Activated T-helper 1 cell treated with Interleukin-2 at 50 U/mL for 16 hours (primary cell): ENCODE results near the gene RNF144B.

ENCODE experiments used
- DNase-seq: peaks from one replicate; pipeline ENCODE4 v3.0.0-alpha.2; 2020; ENCODE audit warnings: low read depth

Gene RNF144B

GRCh38 chr6:18488526-18489270 lies 101.5 kb downstream of the RNF144B start:
- no peak for DNase-seq

- DNase-seq, result no peak
Measured at GRCh38 chr6:18489335-18489734, 102.2 kb downstream of the RNF144B start.

- DNase-seq, result no peak
Measured at GRCh38 chr6:18491308-18492045, 104.3 kb downstream of the RNF144B start.

DNA sequence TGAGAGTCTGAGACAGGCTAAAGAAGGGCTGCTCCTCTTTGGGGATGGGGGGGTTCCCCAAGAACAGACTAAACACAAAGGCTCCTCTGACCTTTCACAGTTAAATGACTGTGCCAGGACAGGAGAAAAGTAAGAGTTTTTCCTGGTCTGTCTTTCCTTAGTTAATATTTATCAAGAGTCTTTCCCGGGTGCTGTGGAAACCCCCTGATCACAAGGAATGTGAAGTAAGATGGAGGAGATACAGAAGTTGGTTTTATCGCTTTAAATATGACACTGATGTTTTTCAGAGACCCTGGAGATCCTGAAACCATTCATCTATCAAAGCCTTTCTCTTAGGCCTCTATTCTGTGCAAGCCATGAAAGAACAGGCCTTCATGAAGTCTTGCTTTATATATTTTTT lies 105.8 kb downstream of the RNF144B start:
- no peak for DNase-seq

DNA sequence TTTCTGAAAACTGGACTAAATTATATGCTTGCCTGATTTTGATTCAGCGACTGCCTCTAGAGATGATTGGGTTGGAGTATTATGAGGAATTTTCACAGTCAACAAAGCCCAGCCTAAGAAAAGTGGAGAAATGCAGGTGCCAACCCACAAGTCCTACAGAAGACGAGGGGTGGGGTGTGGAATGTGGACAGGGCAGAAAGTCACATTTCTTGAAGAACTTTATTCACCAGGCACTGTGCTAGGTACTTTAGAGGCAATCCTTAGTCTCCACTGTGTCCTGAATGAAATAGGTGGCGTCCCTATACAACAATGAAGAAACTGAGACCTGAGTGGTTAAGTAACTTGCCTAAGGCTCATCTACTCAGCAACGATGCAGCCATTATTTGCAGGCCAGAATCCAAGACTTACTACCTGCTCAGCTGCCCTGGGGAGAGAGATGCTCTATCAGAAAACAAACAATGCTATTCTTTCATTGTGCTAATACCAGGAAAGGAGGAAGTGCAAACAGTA lies 106.3 kb downstream of the RNF144B start:
- DNase-seq, result no peak

- no peak for DNase-seq
Measured at GRCh38 chr6:18493925-18494324, 106.8 kb downstream of the RNF144B start.

DNA sequence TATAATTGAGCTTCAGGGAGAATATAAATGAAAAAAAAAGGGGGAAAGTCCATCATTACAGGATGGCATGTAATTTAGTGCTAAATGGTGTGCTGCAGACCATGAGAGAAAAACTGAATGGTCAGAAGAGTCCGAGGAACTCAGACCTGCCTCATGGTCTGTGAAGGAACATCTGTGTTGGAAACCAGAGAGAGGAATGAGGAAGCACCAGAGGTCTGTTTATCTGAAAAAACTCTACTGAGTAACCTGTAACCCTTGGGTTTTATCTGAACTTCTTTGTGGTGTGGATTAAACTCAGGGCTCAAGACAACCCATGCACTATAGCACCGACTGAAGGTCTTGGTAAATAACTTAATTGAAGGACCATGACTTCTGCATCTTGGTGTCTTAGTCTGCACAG lies 108.1 kb downstream of the RNF144B start:
- no peak for DNase-seq

DNA sequence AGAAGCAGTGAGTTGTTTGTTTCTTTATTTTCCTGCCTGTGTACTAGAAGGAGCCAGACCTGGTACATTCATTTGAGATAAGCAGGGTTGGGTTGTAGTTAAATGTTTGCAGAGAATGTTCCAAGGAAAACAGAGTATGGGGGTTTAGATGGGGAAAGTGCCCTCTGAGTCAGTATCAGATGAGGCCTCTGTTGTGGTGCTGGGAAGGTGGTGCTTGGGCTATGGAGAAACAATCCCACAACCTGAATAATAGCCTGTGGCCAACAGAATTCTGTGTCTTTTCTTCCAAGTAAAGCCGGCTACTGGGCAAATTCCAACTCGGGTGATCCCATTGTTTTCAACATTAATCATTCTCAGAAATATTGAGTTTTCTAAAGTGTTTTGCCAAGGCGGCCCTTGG lies 109.3 kb downstream of the RNF144B start:
- DNase-seq, result no peak

DNA sequence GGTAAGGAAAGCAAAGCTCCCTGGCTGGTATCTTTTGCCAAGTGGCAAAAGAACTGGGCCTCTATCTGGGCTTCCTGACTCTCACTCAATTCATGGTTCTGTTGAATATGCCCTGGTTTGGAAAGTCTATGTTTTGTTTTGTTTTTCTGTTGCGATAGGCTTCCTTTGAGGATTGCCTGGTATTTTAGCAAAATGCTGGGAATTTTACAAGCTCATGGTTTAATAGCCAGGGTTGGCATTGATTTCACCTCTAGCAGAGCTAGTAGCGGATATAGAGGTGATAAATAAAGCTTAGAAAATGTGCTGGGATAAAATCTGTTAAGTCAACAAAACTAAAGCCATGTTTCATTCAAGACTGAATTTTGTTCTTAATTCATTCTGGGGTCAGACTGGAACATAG lies 109.9 kb downstream of the RNF144B start:
- DNase-seq, result no peak

DNA sequence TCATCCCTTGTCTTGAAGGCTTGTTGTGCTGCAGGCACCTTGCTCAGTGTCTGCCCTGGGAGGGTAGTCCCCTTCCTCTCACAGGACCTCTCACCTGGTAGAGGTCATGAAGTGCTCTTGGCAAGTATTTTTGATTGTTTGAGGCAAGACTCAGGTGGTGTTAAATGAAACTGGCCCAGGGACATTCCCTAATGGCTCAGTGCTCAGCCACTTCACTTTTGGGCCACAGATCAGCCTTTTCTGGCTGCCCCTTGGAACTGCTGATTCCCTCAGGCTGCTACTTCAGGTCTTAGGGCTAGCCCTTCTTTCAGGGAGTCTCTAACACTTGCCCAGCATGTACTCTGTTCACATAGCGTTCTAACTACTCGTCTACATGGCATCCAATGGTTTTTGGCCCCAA lies 111.3 kb downstream of the RNF144B start:
- no peak for DNase-seq

DNA sequence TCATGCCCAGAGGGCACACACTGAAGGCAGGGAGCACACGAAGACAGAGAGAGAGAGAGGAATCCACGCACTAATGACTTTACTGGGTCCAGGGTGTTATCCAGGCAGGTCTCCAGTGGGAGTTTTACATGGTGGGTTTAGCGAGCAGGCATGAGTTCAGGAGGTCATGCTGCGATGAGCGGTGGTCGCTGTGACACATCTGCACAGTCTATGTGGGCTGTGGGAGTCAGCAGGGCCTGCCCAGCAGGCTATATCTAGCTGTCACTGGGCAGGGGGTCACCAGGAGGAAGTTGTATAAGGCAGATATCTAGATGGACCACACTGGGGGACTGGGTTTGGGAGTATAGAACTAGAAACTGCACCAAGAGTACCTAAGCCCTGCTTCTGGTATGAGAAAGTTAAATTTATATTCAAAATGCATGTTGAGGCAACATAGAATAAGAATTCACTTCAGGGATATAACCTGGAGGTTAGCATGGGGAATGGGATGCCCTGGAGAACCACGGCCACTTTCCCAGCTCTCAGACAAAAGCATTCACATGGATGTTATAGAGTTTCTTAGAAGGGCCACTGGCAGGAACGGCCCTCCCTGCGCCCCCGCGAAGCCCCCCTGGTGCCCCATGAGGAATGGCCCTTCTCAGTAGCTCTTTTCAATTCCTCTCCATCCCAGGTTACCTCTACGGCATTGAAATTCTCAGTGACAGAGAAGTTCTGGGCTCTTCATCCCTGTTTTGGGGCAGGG lies 113.9 kb downstream of the RNF144B start:
- no peak for DNase-seq

DNA sequence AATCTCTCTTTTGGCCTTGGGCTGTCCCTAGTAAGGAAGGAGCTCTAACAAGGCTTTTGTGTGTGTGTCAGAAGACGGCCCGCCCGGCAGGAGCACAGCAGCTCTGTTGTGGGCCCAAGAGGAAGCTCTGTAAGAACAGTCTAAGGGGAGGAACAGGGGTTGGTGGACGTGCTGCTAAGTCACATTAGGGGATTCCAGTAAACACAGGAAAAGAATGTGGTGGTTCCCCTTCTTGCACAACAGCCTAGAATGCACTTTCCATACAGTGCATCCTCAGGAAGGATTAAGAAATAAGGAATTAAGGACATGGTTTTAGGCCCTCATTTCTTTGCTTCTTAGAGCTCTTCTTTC lies 114.5 kb downstream of the RNF144B start:
- DNase-seq, result no peak

- no peak for DNase-seq
Measured at GRCh38 chr6:18503206-18503592, 116.0 kb downstream of the RNF144B start.

DNA sequence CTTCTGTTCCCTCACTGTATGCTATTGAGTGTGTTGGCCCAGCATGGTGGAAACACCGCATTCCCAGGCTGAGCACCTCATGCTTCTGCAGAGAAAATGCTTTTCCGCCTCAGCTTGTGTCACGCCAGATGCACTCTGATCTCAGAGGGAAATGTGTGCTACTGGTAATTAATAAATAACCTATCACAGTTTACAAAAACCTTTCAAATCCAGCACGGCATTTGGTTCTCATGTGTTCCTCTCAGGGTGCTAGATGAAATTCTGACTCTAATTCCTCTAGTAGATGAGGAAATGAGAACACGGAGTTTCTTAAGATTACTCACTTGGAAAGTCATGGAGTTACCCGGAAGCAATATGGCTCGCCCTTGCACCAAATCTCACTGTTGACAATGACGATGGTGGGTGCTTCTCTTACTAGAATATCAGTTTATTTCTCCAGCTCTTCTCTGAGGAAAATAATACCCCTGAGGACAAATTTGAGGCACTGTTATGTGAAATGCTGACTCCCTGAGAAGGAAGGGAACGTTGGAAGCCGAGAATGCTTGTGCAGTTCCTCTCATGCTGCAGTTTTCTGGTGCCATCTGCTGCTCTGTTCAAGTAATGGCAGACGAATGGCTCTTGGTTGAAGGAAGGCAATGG lies 116.6 kb downstream of the RNF144B start:
- DNase-seq, result no peak

GRCh38 chr6:18504232-18504596 lies 117.1 kb downstream of the RNF144B start:
- no peak for DNase-seq

- DNase-seq, result no peak
Measured at GRCh38 chr6:18506382-18507017, 119.3 kb downstream of the RNF144B start.

GRCh38 chr6:18507018-18507415 lies 119.9 kb downstream of the RNF144B start:
- DNase-seq, result no peak

DNA sequence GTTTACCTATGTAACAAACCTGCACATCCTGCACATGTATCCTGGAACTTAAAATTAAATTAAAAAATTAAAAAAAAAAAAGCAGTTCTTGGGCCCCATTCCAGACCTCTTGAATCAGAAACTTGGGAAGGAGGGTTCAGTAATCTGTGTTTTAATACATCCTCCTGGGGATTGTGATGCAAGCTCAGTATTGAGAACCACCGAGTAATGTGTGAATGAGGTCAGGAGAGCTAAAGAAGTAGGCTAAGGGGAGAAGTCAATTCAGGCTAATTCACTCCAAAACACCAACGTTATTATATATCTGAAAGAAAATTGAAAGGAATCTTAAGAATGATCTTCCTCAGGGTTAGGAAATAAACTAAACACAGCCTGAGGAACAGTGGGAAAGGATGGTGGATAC lies 120.4 kb downstream of the RNF144B start:
- no peak for DNase-seq

DNA sequence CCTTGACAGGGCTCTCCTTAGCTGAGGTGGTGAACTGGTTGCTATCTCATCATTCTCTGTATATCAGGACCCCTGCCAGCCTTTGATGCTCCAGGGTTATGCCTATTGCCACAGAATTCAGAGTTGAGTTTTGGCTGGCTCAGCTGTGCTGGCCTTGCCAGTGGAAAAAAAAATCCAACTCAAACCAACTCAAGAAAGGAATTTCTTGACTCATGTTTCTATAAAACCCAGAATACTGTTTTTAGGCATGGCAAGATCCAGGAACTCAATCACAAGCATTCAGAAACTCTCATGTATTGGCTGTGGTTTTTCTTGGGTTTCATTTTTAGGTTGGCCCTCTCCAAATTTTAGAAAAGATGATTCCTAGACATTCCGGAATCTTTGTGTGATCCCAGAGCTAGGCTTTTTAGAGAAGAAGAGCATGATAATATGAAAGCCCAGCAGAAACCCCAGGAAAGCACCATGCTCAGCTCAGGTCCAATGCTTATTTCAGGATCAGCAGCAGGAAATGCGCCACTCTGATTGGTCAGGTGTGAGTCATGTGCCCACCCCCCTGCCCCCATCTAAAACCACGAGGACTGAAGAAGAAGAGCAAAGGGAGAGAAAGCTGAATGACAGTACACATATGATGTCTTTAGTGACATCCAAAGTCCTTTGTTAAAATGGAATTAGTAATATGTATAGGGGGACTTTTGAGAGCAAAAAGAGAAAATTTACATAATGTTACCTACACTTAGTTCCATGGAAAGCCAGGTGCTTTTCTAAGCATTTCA lies 122.9 kb downstream of the RNF144B start:
- no peak for DNase-seq

DNA sequence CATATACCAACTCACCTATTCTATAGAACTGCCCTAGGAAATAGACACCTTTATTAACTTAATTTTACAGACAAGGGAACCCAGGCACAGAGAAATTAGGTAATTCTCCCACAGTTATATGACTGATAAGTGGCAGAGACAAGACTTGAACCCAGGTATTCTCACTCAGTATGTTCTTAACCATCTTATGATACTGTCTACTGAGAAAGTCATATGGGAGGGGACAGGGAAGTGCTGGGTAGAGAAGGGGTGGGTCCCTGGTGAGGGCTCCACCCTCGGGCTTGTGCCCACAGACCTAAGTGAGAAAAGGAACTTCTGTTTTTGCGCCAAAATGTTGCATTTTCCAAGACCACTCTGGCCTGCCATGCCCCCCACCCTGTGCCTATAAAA lies 123.5 kb downstream of the RNF144B start:
- DNase-seq, result no peak

- no peak for DNase-seq
Measured at GRCh38 chr6:18511211-18511610, 124.1 kb downstream of the RNF144B start.
